GM12872 (cell line): ENCODE measurements around the gene NEU2.

ENCODE experiments used
- CTCF ChIP-seq: IDR thresholded peaks from 3 replicates; pipeline ENCODE4 v1.5.1; 2011; ENCODE audit warnings: low read depth, mild to moderate bottlenecking, low read length, moderate library complexity; ENCODE audit not compliant: insufficient read depth

The NEU2 gene

DNA sequence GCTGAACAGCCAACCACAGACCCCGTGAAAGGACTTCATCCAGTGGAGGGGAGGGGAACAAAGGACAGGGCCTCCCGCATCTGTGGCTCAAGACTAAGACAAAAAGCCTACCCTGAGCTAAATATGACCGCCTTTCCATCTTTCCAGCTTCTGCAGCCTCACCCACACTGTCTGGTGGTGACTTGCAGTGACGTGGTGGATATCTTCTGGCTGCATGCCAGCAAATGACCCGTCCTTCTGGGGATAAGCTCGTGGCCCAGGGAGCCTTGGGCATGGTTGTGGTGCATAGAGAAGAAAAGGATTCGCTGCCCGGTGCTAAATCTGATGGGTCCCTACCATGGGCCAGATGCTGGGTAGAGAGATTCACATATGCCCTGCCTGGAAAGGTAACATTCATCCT lies 10.7 kb upstream of the NEU2 start:
- no peak for TF ChIP-seq CTCF

- TF ChIP-seq CTCF = no peak
Observed at GRCh38 chr2:233022561-233022960, 9.9 kb upstream of the NEU2 start.

- TF ChIP-seq CTCF = no peak
Observed at GRCh38 chr2:233023007-233023760, 9.3 kb upstream of the NEU2 start.

- no peak for TF ChIP-seq CTCF
Observed at GRCh38 chr2:233023761-233024410, 8.6 kb upstream of the NEU2 start.

- TF ChIP-seq CTCF = no peak
Observed at GRCh38 chr2:233025706-233026105, 6.8 kb upstream of the NEU2 start.

GRCh38 chr2:233026198-233026813 lies 6.2 kb upstream of the NEU2 start:
- TF ChIP-seq CTCF = no peak

- TF ChIP-seq CTCF = no peak
Observed at GRCh38 chr2:233029321-233029720, 3.2 kb upstream of the NEU2 start.
